ENCODE results near the gene IGFBP5.

IGFBP5 gene

GRCh38 chr2:216695401-216695821, at the start of gene IGFBP5:
Gene IGFBP5 (minus strand): TSS chr2:216695549. CDS start chr2:216694775, 774 bp downstream.
- DNase-seq: peak; percentile 88

GRCh38 chr2:216743781-216744180, 48.4 kb upstream of the IGFBP5 start:
- DNase-seq: no peak

- DNase-seq: no peak
Measured at GRCh38 chr2:216742411-216742810, 47.1 kb upstream of the IGFBP5 start.

GRCh38 chr2:216741223-216741593, 45.9 kb upstream of the IGFBP5 start:
- no peak for DNase-seq

- DNase-seq: no peak
Measured at GRCh38 chr2:216740557-216741222, 45.3 kb upstream of the IGFBP5 start.

GRCh38 chr2:216739035-216739434, 43.7 kb upstream of the IGFBP5 start:
- no peak for DNase-seq

- peak; percentile 41 for DNase-seq
Measured at GRCh38 chr2:216737676-216738075, 42.3 kb upstream of the IGFBP5 start.

- DNase-seq: no peak
Measured at GRCh38 chr2:216736326-216736725, 41.0 kb upstream of the IGFBP5 start.

- DNase-seq: no peak
Measured at GRCh38 chr2:216735668-216736067, 40.3 kb upstream of the IGFBP5 start.

- DNase-seq: no peak
Measured at GRCh38 chr2:216735086-216735485, 39.7 kb upstream of the IGFBP5 start.

- no peak for DNase-seq
Measured at GRCh38 chr2:216733046-216733445, 37.7 kb upstream of the IGFBP5 start.

- DNase-seq: no peak
Measured at GRCh38 chr2:216732334-216732733, 37.0 kb upstream of the IGFBP5 start.

GRCh38 chr2:216731465-216731864, 36.1 kb upstream of the IGFBP5 start:
- DNase-seq: no peak

GRCh38 chr2:216730871-216731270, 35.5 kb upstream of the IGFBP5 start:
- no peak for DNase-seq

- DNase-seq: no peak
Measured at GRCh38 chr2:216727346-216728122, 32.2 kb upstream of the IGFBP5 start.

- no peak for DNase-seq
Measured at GRCh38 chr2:216724190-216724589, 28.8 kb upstream of the IGFBP5 start.

- no peak for DNase-seq
Measured at GRCh38 chr2:216721141-216721540, 25.8 kb upstream of the IGFBP5 start.

GRCh38 chr2:216720722-216721121, 25.4 kb upstream of the IGFBP5 start:
- DNase-seq: no peak

- DNase-seq: no peak
Measured at GRCh38 chr2:216717907-216718615, 22.7 kb upstream of the IGFBP5 start.

GRCh38 chr2:216717491-216717901, 22.1 kb upstream of the IGFBP5 start:
- DNase-seq: no peak

GRCh38 chr2:216716109-216716508, 20.8 kb upstream of the IGFBP5 start:
- DNase-seq: no peak

GRCh38 chr2:216715402-216715974, 20.1 kb upstream of the IGFBP5 start:
- no peak for DNase-seq

GRCh38 chr2:216714376-216714775, 19.0 kb upstream of the IGFBP5 start:
- no peak for DNase-seq

All from NCI-H1436 treated with DMSO at 0.1 percent for 48 hours (cell line).